AG09319 (cell line): ENCODE results near the gene SIGLEC1.
A peak's percentile ranks its signal among the peaks of the same experiment; 100 is the strongest.

Source experiments
- DNase-seq: peaks from one replicate; pipeline ENCODE4 v3.0.0-alpha.2; 2010; ENCODE audit warnings: low read depth; ENCODE audit errors: extremely low read depth
- TF ChIP-seq, protein P1 (sequence below): IDR thresholded peaks from 2 replicates; pipeline ENCODE4 v1.5.1; 2011; ENCODE audit warnings: low read depth, mild to moderate bottlenecking, inconsistent platforms, low read length, moderate library complexity

The SIGLEC1 gene

GRCh38 chr20:3723284-3723683, 10.9 kb upstream of the SIGLEC1 start:
- TF ChIP-seq, protein P1, sequence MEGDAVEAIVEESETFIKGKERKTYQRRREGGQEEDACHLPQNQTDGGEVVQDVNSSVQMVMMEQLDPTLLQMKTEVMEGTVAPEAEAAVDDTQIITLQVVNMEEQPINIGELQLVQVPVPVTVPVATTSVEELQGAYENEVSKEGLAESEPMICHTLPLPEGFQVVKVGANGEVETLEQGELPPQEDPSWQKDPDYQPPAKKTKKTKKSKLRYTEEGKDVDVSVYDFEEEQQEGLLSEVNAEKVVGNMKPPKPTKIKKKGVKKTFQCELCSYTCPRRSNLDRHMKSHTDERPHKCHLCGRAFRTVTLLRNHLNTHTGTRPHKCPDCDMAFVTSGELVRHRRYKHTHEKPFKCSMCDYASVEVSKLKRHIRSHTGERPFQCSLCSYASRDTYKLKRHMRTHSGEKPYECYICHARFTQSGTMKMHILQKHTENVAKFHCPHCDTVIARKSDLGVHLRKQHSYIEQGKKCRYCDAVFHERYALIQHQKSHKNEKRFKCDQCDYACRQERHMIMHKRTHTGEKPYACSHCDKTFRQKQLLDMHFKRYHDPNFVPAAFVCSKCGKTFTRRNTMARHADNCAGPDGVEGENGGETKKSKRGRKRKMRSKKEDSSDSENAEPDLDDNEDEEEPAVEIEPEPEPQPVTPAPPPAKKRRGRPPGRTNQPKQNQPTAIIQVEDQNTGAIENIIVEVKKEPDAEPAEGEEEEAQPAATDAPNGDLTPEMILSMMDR: no peak
- no peak for DNase-seq

GRCh38 chr20:3721912-3722311, 9.5 kb upstream of the SIGLEC1 start:
- DNase-seq: no peak
- TF ChIP-seq, protein P1: no peak

DNA sequence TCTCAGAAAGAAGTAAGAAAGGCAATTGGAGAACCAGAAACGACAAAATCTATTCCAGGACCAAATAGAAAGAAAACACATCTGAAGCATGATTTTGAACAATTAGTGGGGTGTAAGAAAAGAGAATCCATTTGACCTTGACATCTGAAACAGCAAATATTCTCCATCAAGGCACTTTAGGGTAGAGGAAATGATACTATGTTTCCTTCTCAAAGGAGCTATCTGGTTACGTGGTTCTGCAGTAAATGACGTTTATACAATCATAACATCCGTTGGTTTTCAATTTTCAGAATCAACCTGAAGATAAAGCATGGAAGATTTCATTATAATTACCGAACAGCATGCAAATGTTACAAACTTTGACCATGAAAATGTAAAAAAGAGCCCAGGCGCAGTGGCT, 8.2 kb upstream of the SIGLEC1 start:
- no peak for DNase-seq
- TF ChIP-seq, protein P1: no peak

- TF ChIP-seq, protein P1: no peak
- no peak for DNase-seq
Observed at GRCh38 chr20:3720068-3720467, 7.7 kb upstream of the SIGLEC1 start.

- no peak for DNase-seq
- TF ChIP-seq, protein P1: no peak
Observed at GRCh38 chr20:3719046-3719445, 6.6 kb upstream of the SIGLEC1 start.

DNA sequence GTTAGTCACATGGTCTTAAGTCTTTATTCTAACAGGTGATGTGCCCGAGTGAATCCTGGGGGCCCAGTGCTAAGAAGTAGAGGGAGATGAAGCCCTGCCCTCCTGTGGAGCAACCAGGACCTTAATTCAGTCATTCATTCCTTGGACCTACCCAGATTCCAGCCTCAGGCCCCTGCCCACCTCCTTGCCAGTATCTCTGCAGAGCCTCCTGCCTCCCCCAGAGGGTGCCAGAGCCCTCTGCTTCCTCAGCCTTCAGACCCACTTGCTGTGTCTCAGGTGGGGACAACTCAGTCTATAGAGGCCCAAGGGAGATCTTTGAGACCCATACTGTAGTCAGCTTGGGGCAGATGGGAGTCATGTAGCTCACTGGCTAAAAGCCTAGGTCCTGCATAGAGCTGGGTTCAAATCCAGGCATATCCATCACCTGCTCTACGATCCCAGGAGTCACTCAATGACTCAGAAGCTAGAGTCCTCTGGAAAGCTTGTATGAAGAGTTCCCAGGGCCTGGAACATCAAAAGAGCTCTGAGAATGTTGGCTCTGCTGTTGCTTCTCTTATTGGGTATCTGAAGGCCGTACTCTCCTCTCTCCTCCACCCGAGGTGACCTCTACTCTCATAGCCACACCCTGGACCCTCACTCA, 3.9 kb upstream of the SIGLEC1 start:
- DNase-seq: peak; percentile 10
- TF ChIP-seq, protein P1: peak; percentile 89

- DNase-seq: no peak
- TF ChIP-seq, protein P1: no peak
Observed at GRCh38 chr20:3714092-3714491, 1.7 kb upstream of the SIGLEC1 start.
